H1 (cell line): Measurements from ENCODE around the gene NAGA.

ENCODE experiments used
- ASH2L ChIP-seq: fragments of 200-600, 300-600 bp; sonication (generic); IDR thresholded peaks from one replicate; pipeline ENCODE4 v1.7.1; 2017; ENCODE audit warnings: low read length
- CEBPB ChIP-seq: IDR thresholded peaks from 2 replicates; pipeline ENCODE4 v1.6.1; 2012; ENCODE audit warnings: low read depth, low read length
- CHD1 ChIP-seq: IDR thresholded peaks from 2 replicates; pipeline ENCODE4 v1.6.1; 2012; ENCODE audit warnings: low read depth, low read length, improper control_type of control experiment
- EP300 ChIP-seq, 2 experiments: IDR thresholded peaks; 1 replicate in 1 of 2; 2 replicates in 1 of 2; pipeline ENCODE4 v1.6.1; 2011 to 2012; ENCODE audit warnings: low read depth in 2 of 2, low read length in 2 of 2, mild to moderate bottlenecking in 2 of 2, borderline replicate concordance in 1 of 2, inconsistent platforms in 1 of 2, moderate library complexity in 1 of 2
- EZH2 ChIP-seq: fragments of 200-600 bp; sonication (generic); IDR thresholded peaks from 2 replicates; pipeline ENCODE4 v1.7.1; 2012; ENCODE audit warnings: low read depth, mild to moderate bottlenecking, moderate library complexity, low read length, inconsistent platforms; ENCODE audit not compliant: severe bottlenecking
- HDAC6 ChIP-seq: IDR thresholded peaks from one replicate; pipeline ENCODE4 v1.7.1; 2012; ENCODE audit warnings: low read depth, mild to moderate bottlenecking, inconsistent platforms, low read length, moderate library complexity
- JUN ChIP-seq: IDR thresholded peaks from 2 replicates; pipeline ENCODE4 v1.6.1; 2011; ENCODE audit warnings: low read depth, mild to moderate bottlenecking, improper control_type of control experiment, low read length
- JUND ChIP-seq: IDR thresholded peaks from 2 replicates; pipeline ENCODE4 v1.6.1; 2011; ENCODE audit warnings: mild to moderate bottlenecking, improper control_type of control experiment, low read length
- POLR2A ChIP-seq, 2 experiments: IDR thresholded peaks; 1 replicate in 1 of 2; 2 replicates in 1 of 2; pipeline ENCODE4 v1.6.1; 2011; ENCODE audit warnings: low read depth in 2 of 2, low read length in 2 of 2, mild to moderate bottlenecking in 2 of 2; ENCODE audit errors: control extremely low read depth in 1 of 2
- TF ChIP-seq, protein P1 (sequence below), 3 experiments: IDR thresholded peaks; 1 replicate in 2 of 3; 2 replicates in 1 of 3; pipeline versions ENCODE4 v1.5.1 to v1.6.1; 2011; ENCODE audit warnings: low read length in 3 of 3, mild to moderate bottlenecking in 3 of 3, inconsistent platforms in 2 of 3, low read depth in 1 of 3, moderate library complexity in 1 of 3; ENCODE audit not compliant: insufficient read depth in 1 of 3; ENCODE audit errors: control extremely low read depth in 1 of 3

DNA sequence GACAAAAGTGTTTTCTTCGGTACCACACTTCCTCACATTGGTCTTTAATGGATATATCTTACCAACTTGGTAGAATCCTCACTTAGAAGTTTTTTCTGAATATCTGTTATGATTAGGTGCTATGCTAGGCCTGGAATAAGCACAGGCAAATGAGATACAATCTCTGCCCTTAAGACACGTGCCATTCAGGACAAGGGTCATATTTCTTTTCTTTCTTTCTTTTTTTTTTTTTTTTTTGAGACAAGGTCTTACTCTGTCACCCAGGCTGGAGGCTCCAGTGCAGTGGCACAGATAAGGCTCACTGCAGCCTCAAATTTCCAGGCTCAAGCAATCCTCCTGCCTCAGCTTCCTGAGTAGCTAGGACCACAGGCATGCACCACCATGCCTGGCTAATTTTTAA lies 49.0 kb downstream of the NAGA start:
- TF ChIP-seq, protein P1, sequence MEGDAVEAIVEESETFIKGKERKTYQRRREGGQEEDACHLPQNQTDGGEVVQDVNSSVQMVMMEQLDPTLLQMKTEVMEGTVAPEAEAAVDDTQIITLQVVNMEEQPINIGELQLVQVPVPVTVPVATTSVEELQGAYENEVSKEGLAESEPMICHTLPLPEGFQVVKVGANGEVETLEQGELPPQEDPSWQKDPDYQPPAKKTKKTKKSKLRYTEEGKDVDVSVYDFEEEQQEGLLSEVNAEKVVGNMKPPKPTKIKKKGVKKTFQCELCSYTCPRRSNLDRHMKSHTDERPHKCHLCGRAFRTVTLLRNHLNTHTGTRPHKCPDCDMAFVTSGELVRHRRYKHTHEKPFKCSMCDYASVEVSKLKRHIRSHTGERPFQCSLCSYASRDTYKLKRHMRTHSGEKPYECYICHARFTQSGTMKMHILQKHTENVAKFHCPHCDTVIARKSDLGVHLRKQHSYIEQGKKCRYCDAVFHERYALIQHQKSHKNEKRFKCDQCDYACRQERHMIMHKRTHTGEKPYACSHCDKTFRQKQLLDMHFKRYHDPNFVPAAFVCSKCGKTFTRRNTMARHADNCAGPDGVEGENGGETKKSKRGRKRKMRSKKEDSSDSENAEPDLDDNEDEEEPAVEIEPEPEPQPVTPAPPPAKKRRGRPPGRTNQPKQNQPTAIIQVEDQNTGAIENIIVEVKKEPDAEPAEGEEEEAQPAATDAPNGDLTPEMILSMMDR (IDR thresholded peaks at IDR 0.05; ENCODE audit: control extremely low read depth in 1 of 3, insufficient read depth in 1 of 3, low read depth in 1 of 3, low read length in 3 of 3): no peak
- TF ChIP-seq JUN (no peak), ASH2L (no peak), EP300 (IDR thresholded peaks at IDR 0.05; ENCODE audit: borderline replicate concordance in 1 of 2, low read depth in 2 of 2, low read length in 2 of 2) (no peak), CEBPB (no peak), JUND (no peak), CHD1 (no peak), HDAC6 (no peak), POLR2A (IDR thresholded peaks at IDR 0.05; ENCODE audit: control extremely low read depth in 1 of 2, low read depth in 2 of 2, low read length in 2 of 2) (no peak), EZH2 (no peak)
